Amniotic stem cell (primary cell): Measurements from ENCODE around the gene OR6J1.
"Not testable (repeated sequence)": the region's sequence is repeated elsewhere in the genome, so short reads cannot be mapped to it uniquely, and the experiment has no call there.

ENCODE experiments used
- DNase-seq: peaks from one replicate; lab custom pipeline; 2025; lab: John Stamatoyannopoulos, UW

The OR6J1 gene

GRCh38 chr14:22650960-22651521, 6.9 kb upstream of the OR6J1 start:
- DNase-seq: no peak

- no peak for DNase-seq
Measured at GRCh38 chr14:22650046-22650739, 6.0 kb upstream of the OR6J1 start.

GRCh38 chr14:22648506-22648905, 4.4 kb upstream of the OR6J1 start:
- DNase-seq: no peak

- peak; percentile 38 for DNase-seq
Measured at GRCh38 chr14:22646570-22647254, 2.6 kb upstream of the OR6J1 start.

- DNase-seq: no peak
Measured at GRCh38 chr14:22641846-22642245, 2.3 kb downstream of the OR6J1 start.

GRCh38 chr14:22640192-22640591, 4.0 kb downstream of the OR6J1 start:
- DNase-seq: no peak

DNA sequence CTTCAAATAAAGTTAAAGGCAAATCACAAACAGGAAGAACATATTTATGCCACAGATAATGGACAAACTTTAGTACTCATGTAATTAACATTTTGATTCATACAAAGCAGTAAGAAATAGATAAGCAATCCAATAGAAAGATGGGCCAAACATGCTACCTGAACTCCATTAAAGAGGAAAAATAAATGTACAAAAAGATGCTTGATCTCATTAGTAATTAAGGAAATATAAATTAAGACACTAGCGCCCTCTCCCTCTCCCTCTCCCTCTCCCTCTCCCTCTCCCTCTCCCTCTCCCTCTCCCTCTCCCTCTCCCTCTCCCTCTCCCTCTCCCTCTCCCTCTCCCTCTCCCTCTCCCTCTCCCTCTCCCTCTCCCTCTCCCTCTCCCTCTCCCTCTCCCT, 8.2 kb downstream of the OR6J1 start:
- DNase-seq: not testable (repeated sequence)

- no peak for DNase-seq
Measured at GRCh38 chr14:22634233-22634900, 9.8 kb downstream of the OR6J1 start.

DNA sequence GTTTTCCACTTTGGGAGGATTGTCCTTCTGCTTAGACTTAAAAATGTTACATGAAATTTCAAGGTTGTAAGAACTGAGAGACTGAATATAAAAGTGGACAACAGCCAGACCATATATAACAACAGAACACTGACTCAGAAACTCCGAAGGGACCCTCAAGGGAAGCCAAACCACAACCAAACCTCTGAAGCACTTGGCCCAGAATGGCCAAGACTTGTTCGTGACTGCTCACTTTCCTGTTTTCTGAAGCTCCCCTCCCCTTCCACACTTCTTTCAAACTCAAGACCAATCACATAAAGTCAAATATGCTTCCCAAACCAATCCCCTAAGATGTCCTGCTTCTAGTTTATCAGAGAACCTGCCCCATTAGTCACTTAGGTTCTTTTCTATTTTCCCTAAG, 13.7 kb downstream of the OR6J1 start:
- DNase-seq: no peak

DNA sequence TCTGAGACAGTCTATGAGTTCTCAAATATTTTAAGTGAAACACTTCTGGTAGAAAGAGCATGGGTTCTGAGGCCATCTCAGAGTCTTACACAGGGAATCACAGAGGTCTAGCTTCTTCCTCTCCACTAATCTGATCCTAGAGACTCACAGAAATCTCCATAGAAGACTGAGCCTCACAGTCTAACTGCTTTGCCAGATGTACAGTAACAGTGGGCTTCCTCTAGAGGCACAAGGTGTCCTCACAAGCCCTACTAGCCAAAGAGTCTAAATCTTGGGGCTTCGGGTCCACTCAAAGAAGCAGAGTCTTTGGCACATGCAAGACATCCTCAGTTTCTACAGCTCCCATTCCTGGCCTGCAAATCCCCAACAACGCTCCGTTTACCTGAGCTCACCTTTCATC, 14.1 kb downstream of the OR6J1 start:
- DNase-seq: no peak

- DNase-seq: no peak
Measured at GRCh38 chr14:22629361-22629760, 14.8 kb downstream of the OR6J1 start.

DNA sequence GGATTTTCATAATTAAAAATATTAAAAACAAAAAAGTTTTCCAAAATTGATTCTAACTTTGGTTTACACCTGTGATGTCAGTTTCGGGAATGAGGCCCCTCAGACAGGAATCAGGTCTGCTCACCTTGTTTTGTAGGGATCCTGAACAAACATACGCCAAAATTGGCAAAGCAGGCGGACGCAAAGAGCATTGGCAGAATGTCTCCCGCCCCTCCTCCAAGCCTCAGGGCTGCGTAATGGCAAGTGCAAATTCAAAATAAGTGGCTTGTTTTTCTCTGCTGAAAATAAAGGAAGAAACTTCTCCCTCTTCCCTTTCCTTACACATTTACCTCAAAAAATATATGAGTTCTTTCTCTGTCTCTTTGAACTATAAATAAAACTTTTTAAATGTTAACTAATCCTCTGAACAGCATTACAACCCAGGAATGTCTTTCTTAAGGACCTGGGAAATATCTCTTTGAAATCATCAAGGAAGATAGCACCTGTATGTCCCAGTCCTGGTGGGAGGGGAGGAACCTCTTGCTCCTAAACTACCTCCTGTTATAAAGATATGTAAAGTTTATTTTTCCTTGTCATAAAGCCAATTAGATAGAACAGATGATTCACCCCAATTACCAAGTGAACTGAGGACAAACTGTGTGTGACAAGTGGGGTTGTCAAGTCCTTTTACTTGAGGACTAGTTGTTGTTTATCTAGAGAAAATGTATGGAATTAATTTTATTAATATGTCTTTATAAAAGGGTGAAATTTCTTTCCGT, 16.5 kb downstream of the OR6J1 start:
- DNase-seq: no peak

DNA sequence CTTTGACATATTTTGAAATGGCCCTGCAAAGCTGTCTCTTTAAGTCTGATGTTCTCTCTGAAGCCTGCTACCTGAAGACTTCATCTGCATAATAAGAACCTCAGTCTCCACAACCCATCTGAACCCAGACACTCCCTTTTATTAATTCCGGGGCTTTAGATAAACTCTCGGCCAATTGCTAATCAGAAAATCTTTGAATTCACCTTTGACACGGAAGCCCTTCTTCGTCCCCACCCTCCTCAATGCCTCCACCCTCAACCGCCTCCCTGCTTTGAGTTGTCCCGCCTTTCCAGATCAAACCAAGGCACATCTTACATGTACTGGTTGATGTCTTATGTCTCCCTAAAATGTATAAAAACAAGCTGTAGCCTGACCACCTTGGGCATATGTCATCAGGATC, 17.6 kb downstream of the OR6J1 start:
- no peak for DNase-seq

DNA sequence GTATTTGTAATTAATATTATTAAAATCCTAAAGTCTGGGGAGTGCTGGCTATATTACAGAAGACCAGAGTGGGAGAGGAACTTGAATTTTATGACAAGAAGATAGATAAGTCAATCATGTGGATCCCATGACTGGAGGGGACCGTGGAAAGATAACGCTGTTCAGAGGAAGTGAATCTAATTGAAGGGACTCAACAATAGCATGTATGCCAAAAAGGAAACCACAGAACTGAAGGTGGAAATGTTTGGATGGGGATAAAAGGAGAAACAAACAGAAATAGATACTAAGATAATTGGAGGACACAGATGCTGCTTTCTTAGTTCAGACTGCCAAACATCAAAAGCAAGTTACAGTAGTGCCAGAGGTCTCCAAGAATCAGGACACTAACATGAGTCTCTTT, 21.1 kb downstream of the OR6J1 start:
- DNase-seq: no peak

DNA sequence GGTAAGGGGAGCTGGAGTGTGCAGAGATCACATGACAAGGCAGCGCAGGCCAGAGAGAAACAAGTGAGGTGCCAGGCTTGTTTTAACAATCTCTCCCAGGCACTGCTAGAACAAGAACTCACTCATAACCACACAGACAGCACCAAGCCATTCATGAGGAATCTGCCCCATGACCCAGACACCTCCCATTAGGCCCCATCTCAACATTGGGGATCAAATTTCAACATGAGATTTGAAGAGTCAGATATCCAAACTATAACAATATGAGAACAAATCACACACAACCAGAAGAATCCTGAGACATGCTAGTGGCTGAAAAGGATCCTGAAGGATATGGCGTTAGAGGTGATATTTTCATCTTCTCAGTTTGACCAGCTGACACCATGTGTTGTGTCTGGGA, 21.9 kb downstream of the OR6J1 start:
- no peak for DNase-seq

GRCh38 chr14:22615765-22616164, 28.4 kb downstream of the OR6J1 start:
- not testable (repeated sequence) for DNase-seq

DNA sequence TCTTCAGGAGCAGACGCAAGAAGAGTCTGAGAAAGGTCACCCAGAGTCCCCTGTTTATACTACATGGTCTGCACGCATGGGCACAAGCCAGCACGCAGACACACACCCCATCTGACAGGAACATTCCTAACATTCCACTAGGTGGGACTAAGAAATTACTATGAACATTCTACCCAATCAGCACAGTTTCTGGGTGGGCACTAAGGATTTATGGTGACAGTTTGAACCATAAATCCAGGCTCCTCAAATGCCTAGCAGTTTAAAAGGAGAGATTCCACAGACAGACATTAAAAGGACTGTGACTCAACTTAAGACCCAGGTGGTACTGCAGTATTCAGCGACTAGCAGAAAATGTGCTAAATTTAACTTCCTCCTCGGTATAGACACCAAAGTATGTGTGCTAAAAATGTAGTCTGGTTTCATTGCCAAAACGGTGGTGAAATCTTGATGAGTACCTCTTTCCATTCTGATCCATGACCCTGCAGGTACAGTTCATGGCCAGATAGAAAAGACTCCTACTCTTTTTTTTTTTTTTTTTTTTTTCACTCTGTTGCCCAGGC, 29.8 kb downstream of the OR6J1 start:
- peak; percentile 62 for DNase-seq

- DNase-seq: no peak
Measured at GRCh38 chr14:22613736-22614239, 30.4 kb downstream of the OR6J1 start.

- no peak for DNase-seq
Measured at GRCh38 chr14:22613106-22613695, 31.0 kb downstream of the OR6J1 start.

DNA sequence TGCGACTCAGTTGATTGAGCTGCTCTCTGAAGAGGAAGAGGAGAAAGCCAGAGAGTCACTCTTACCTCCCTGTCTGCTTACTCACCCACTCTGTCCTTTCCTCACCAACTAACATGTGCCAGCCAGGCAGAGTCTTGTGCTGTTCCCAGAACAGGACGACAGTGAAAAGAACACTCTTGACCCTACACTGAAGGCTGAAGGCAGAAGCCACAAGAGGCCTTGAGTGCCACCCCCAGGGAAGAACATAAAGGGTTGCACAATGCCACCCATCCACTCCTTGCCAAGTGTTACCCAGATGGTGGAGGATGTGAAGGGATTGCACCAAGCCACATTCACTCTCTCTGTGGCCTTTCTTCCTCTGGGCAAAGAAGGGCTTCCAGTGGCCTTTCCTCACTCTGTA, 33.2 kb downstream of the OR6J1 start:
- DNase-seq: no peak

DNA sequence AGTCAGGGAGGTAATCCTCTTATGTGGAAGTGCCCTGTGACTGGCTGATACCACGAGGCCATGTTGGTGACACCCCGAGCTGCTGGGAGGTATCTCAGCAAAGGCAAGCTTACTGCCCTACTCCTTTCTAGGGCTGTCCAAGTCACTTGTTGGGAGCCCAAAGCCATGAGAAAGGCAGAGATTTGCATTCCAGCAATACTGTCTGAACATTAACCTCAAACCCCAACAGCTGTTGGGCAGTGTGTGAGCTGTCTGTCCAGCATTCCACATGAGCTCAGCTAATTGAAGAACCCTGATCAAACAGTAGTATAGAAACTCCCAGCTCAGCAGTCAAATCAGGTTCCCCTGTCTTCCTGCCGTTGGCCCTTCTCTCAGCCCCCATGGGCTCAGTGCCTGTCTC, 36.9 kb downstream of the OR6J1 start:
- no peak for DNase-seq
